GM12891 (cell line): ENCODE measurements around the gene CETN1. TPM values are rescaled to one million over a fixed set of nuclear protein-coding genes. Genes with fewer than 3 reads are reported as not detected.

ENCODE experiments used
- DNase-seq: peaks from one replicate; pipeline ENCODE4 v3.0.0; 2011; ENCODE audit warnings: low spot score; ENCODE audit not compliant: insufficient read length
- FAIRE-seq: peaks from 2 replicates; lab custom pipeline; 2011; peaks lifted over from hg19 to GRCh38; lab: Jason Lieb, UNC
- PAX5 ChIP-seq: IDR thresholded peaks from 2 replicates; pipeline ENCODE4 v1.6.1; 2011; ENCODE audit warnings: low read length, moderate library complexity, mild to moderate bottlenecking; ENCODE audit not compliant: insufficient read depth, severe bottlenecking
- POLR2A ChIP-seq: IDR thresholded peaks from 2 replicates; pipeline ENCODE4 v1.6.1; 2011; ENCODE audit warnings: low read depth, low read length, control low read depth
- POLR2AphosphoS5 ChIP-seq: IDR thresholded peaks from 2 replicates; pipeline ENCODE4 v1.6.1; 2011; ENCODE audit warnings: low read depth, low read length, control low read depth
- POU2F2 ChIP-seq: IDR thresholded peaks from 2 replicates; pipeline ENCODE4 v1.6.1; 2011; ENCODE audit warnings: low read depth, mild to moderate bottlenecking, control low read depth, low read length, moderate library complexity
- SPI1 ChIP-seq: IDR thresholded peaks from 2 replicates; pipeline ENCODE4 v1.6.1; 2011; ENCODE audit warnings: low read depth, low read length, control low read depth
- TAF1 ChIP-seq: IDR thresholded peaks from 2 replicates; pipeline ENCODE4 v1.6.1; 2011; ENCODE audit warnings: low read depth, low read length, control low read depth
- polyA plus RNA-seq: library from polyadenylated mRNA; unstranded; fragments of >200 nt; gene quantifications from one replicate; pipeline ENCODE4 v1.2.1, GENCODE V29; 2012; ENCODE audit warnings: low read depth, missing spikeins, inconsistent platforms; ENCODE audit not compliant: missing spikeins

CETN1 gene
- polyA plus RNA-seq = not detected

GRCh38 chr18:580154-580553 lies at the start of gene CETN1:
Gene CETN1, plus strand, starts transcription at chr18:580380. Its CDS starts 29 bp downstream, at chr18:580409.
- TF ChIP-seq POLR2AphosphoS5 (no peak), POLR2A (no peak), POU2F2 (no peak), TAF1 (no peak), PAX5 (no peak), SPI1 (no peak)
- FAIRE-seq = no peak
- no peak for DNase-seq

GRCh38 chr18:532018-532417 lies 48.2 kb upstream of the CETN1 start:
- TF ChIP-seq POLR2AphosphoS5 (no peak), POU2F2 (no peak), SPI1 (no peak), POLR2A (no peak), PAX5 (no peak), TAF1 (no peak)
- FAIRE-seq (no peak), DNase-seq (no peak)

DNA sequence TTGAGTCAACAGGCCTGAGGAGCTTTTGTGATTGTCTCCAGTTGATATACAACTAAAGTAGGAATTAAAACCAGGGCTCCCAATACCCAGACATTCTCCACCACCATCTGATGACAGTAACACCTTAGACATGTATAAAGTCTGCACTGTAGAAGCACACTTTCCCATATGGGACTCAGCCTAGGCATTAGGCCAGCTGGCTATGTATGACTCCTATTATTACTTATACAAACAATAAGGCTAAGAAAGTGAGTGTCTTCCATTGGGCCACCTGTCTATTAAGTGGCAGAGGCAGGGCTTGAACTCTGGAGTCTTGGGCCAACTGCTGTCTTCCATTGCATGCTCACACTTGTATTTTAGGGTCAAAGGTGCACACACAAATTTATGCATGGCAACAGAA lies 47.5 kb upstream of the CETN1 start:
- TF ChIP-seq SPI1 (no peak), POLR2AphosphoS5 (no peak), PAX5 (no peak), POLR2A (no peak), POU2F2 (no peak), TAF1 (no peak)
- FAIRE-seq (no peak), DNase-seq (no peak)

- FAIRE-seq (no peak), DNase-seq (no peak)
- TF ChIP-seq PAX5 (no peak), POU2F2 (no peak), TAF1 (no peak), SPI1 (no peak), POLR2AphosphoS5 (no peak), POLR2A (no peak)
Observed at GRCh38 chr18:533995-534601, 46.1 kb upstream of the CETN1 start.

- FAIRE-seq = no peak
- no peak for TF ChIP-seq SPI1
- TF ChIP-seq POU2F2 = no peak
- TF ChIP-seq POLR2A = no peak
- TF ChIP-seq POLR2AphosphoS5 = no peak
- TF ChIP-seq TAF1 = no peak
- no peak for TF ChIP-seq PAX5
- no peak for DNase-seq
Observed at GRCh38 chr18:543447-544078, 36.6 kb upstream of the CETN1 start.

DNA sequence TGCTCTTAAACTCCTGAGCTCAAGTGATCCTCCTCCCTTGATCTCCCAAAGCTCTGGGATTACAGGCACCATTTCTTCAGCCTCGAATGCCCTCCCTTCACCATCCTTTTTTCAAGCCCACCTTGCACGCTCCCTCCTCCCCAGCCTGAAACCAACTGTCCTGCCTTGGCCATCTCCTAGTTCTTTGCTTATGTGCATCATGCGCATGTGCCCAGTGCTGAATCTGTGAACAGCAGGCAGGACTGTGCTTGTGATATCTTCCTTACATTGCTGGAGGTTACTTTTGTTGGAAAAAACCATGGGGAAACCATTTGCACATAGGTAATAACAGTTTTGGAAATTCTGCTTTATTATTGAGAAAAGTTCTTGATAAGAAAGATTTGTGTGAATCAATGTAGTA lies 30.2 kb upstream of the CETN1 start:
- TF ChIP-seq POLR2AphosphoS5 (no peak), POLR2A (no peak), POU2F2 (no peak), SPI1 (no peak)
- no peak for FAIRE-seq
- DNase-seq = no peak

DNA sequence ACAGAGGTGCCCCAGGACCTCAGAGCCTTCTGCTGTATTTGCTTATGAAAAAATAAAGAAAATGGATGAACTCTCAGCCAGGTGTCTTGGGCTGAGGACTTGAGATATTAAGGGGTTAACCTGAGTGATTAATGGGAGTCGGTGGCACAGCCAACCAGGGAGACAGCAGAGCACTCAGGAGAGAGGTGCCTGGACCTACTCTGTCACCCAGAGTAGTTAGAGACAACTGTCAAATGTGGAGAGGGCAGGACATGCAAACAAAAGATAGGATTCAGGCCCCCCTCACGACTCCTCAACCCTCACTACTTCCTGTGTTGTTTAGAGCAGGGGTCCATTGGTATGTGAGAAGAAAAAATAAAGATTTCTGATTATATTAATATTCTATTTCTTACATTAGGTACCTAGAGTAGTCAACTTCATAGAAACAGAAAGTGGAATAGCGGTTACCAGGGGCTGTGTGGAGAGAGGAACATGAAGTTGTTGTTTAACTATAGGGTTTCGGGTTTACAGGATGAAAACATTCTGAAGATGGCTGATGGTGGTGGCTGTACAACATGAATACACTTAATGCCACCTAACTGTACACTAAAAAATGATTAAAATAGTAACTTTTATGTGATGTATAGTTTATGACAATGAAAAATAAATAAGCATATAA lies 28.6 kb upstream of the CETN1 start:
- no peak for TF ChIP-seq POLR2A
- no peak for TF ChIP-seq SPI1
- no peak for TF ChIP-seq TAF1
- no peak for TF ChIP-seq POLR2AphosphoS5
- TF ChIP-seq POU2F2 = no peak
- no peak for TF ChIP-seq PAX5
- FAIRE-seq (no peak), DNase-seq (no peak)

DNA sequence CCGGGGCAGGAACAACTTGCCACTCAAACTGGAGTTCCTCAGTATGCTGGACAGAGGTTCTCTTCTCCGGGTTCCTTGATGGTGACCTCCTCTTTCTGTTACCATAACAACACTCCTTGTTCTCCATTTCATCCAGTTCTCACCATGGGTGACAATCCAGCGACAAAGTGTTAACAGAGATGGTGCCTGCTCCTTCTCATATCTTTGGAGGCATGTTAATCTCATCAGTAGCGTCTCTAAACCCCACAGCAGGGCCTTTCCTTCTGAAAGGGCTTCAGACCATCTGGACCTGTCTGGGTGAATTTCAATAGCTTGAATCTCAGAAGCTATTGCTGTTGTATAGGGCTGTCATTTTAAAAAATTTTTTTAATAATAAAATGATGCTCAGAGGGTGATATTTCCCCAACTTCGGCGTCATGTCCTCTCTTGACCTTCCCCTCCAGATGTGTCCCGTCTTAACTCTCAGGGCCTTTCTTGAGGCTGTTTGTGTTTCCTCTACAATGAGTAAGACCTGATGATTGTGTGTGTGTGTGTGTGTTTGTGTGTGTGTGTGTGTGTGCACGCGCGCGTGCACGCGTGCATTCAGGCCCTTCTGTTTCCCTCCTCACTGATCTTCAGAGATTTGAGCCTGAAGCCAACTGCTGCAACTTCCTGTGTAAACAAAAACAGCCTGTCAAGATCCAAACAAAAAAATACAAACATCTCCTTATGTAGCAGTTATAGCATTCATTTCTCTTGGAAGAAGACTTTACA lies 24.3 kb upstream of the CETN1 start:
- DNase-seq (no peak), FAIRE-seq (no peak)
- TF ChIP-seq TAF1 (no peak), POLR2A (no peak), POU2F2 (no peak), SPI1 (no peak), POLR2AphosphoS5 (no peak), PAX5 (no peak)
